ENCODE results near the gene C9orf43.

DNA sequence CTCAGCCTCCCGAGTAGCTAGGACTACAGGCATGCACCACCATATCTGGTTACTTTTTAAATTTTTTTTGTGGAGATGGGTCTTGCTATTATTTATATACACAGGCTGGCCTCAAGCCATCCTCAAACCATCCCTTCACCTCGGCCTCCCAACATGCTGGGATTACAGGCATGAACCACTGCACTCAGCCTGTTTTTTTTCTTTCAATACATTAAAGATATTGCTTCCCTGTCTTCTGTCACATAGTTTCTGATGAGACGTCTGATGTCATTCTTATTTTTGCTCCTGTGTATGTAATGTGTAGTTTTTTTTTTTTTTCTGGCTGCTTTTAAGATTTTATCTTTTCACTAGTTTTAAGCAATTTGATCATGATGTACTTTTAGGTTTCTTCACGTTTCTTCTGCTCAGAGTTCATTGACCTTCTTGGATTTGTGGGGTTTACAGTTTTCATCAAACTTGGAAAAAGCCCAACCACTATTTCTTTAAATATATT, 41.6 kb downstream of the C9orf43 start:
- TF ChIP-seq, protein P1, sequence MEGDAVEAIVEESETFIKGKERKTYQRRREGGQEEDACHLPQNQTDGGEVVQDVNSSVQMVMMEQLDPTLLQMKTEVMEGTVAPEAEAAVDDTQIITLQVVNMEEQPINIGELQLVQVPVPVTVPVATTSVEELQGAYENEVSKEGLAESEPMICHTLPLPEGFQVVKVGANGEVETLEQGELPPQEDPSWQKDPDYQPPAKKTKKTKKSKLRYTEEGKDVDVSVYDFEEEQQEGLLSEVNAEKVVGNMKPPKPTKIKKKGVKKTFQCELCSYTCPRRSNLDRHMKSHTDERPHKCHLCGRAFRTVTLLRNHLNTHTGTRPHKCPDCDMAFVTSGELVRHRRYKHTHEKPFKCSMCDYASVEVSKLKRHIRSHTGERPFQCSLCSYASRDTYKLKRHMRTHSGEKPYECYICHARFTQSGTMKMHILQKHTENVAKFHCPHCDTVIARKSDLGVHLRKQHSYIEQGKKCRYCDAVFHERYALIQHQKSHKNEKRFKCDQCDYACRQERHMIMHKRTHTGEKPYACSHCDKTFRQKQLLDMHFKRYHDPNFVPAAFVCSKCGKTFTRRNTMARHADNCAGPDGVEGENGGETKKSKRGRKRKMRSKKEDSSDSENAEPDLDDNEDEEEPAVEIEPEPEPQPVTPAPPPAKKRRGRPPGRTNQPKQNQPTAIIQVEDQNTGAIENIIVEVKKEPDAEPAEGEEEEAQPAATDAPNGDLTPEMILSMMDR (IDR thresholded peaks at IDR 0.05), result no peak
- TF ChIP-seq, protein P2, sequence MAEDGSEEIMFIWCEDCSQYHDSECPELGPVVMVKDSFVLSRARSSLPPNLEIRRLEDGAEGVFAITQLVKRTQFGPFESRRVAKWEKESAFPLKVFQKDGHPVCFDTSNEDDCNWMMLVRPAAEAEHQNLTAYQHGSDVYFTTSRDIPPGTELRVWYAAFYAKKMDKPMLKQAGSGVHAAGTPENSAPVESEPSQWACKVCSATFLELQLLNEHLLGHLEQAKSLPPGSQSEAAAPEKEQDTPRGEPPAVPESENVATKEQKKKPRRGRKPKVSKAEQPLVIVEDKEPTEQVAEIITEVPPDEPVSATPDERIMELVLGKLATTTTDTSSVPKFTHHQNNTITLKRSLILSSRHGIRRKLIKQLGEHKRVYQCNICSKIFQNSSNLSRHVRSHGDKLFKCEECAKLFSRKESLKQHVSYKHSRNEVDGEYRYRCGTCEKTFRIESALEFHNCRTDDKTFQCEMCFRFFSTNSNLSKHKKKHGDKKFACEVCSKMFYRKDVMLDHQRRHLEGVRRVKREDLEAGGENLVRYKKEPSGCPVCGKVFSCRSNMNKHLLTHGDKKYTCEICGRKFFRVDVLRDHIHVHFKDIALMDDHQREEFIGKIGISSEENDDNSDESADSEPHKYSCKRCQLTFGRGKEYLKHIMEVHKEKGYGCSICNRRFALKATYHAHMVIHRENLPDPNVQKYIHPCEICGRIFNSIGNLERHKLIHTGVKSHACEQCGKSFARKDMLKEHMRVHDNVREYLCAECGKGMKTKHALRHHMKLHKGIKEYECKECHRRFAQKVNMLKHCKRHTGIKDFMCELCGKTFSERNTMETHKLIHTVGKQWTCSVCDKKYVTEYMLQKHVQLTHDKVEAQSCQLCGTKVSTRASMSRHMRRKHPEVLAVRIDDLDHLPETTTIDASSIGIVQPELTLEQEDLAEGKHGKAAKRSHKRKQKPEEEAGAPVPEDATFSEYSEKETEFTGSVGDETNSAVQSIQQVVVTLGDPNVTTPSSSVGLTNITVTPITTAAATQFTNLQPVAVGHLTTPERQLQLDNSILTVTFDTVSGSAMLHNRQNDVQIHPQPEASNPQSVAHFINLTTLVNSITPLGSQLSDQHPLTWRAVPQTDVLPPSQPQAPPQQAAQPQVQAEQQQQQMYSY (CRISPR knock-in tag; IDR thresholded peaks at IDR 0.05), result no peak
